Stimulated activated naive CD8-positive, alpha-beta T cell treated with anti-CD3 and anti-CD28 coated beads, Interleukin-15, amount 100 ng/mL, for 72 hours (primary cell): Measurements from ENCODE around the gene PRDM16.

Experiments
- ATAC-seq: fragments of 150-1000 bp; cut with Tn5 transposase; 2 replicates; pipeline ENCODE4 v1.10.0; 2021; ENCODE audit warnings: mild to moderate bottlenecking, moderate library complexity
- DNase-seq, 2 donors: peaks; one replicate each; pipeline ENCODE4 v3.0.0; 2021 to 2022
- H3K27ac Mint-ChIP-seq, 2 donors: one replicate each; pipeline ENCODE4 v1.8.0; 2022; ENCODE audit warnings: mild to moderate bottlenecking in 2 of 2, mixed read lengths in 2 of 2, moderate library complexity in 2 of 2
- H3K27me3 Mint-ChIP-seq: one replicate; pipeline ENCODE4 v1.8.0; 2022; ENCODE audit warnings: mixed read lengths
- H3K4me1 Mint-ChIP-seq: one replicate; pipeline ENCODE4 v1.8.0; 2022; ENCODE audit warnings: mild to moderate bottlenecking, mixed read lengths
- H3K4me3 Mint-ChIP-seq, 2 donors: one replicate each; pipeline ENCODE4 v1.8.0; 2022; ENCODE audit warnings: mild to moderate bottlenecking in 2 of 2, mixed read lengths in 2 of 2, moderate library complexity in 1 of 2
- H3K9me3 Mint-ChIP-seq, 2 donors: one replicate each; pipeline ENCODE4 v1.8.0; 2022; ENCODE audit warnings: mixed read lengths in 2 of 2

Gene PRDM16

DNA sequence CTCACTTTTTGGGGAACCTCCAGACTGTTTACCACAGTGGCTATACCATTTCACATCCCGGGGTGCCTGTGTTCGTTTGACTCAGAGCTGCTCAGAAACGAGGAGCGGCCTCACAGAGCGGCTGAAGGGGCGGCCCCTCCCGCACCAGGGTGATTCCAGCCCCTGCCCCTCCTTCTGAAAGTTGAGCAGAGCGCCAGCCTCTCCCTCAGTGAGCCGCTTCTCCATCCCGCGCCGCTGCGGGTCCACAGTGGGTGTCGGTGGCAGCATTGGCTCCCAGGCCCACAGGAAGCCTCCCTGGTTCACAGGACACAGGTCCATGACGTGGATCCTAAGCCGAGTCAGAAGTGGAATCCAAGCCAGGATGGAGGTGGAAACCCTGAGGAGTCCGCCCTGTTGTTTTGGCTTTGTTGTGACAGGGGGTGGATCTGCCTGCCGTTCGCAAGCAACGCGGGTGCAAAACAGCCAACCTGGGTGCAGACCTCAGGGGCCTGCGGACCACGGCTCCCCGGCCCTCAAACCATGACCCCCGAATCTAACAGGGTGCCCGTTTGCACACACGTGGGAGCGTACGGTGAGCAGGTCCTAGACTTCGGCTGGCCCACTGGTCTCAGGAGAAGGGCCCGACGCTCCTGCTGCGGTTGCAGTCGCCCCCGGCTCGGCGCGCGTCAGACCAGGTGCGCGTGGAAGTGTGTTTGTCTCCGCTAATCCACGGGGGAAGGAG lies 198.7 kb downstream of the PRDM16 start:
- peaks cover 0 to 12% of the 10 kb centered on the region in 2 donors for H3K9me3 Mint-ChIP-seq
- H3K27ac Mint-ChIP-seq: no peak overlapping the region
- no peaks in the 10 kb centered on the region for H3K4me1 Mint-ChIP-seq

DNA sequence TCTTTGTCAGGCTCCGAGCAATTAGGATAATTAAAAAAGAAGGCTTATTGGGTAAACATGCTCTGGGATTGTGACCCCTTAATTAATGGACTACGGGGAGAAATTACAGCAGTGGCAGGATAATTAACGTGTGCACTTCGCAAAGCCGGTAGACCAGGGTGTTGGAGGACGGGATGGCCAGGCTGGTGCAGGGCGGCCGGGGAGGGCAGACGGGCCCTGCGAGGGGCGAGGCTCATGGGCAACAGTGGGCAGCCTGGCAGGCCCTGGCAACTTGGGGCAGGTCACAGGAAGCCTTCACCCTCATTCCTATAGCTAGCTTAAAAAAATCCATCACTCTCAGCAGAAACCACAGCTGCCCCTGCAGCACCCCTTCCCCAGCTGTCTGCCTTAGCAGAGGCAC lies 199.3 kb downstream of the PRDM16 start:
- Mint-ChIP-seq H3K27ac (no peak overlapping the region), H3K4me1 (no peaks in the 10 kb centered on the region), H3K27me3 (no peaks in the 10 kb centered on the region), H3K4me3 (no peak overlapping the region), H3K9me3 (peaks cover 0 to 12% of the 10 kb centered on the region in 2 donors)
- no peak for DNase-seq
- no peak for ATAC-seq

More for the DNA sequence above, 198.7 kb downstream of the PRDM16 start:
- Mint-ChIP-seq H3K27me3 (no peaks in the 10 kb centered on the region), H3K4me3 (no peak overlapping the region)
- ATAC-seq (no peak), DNase-seq (no peak)

DNA sequence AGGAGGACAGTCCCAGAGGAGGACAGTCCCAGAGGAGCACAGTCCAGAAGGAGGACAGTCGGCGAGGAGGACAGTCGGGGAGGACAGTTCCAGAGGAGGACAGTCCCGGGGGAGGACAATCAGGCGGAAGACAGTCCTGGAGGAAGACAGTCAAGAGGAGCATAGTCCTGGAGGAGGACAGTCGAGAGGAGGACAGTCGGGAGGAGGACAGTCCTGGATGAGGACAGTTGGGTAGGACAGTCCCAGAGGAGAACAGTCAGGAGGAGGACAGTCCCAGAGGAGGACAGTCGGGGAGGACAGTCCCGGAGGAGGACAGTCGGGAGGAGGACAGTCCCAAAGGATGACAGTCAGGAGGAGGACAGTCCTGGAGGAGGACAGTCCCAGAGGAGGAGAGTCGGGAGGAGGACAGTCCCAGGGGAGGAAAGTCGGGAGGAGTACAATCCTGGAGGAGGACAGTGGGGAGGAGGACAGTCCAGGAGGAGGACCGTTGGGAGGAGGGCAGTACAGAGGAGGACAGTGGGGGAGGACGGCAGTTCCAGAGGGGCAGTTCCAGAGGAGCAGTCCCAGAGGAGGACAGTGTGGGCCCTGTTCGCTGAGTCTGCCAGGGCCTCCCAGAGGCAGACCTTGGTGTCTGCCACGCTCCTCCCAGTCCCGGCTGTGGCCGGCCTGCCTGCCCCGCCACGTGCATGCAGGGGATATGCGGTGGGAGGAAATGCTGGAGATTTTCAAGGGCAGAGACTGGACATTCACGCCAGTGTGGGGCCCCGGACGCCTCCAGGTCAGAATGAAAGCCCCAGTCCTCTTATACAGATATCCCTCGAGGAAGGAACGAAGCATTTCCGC lies 201.6 kb downstream of the PRDM16 start:
- peak; percentile 42 for ATAC-seq
- no peak overlapping the region for H3K4me3 Mint-ChIP-seq
- DNase-seq: no peak
- H3K27me3 Mint-ChIP-seq: no peaks in the 10 kb centered on the region
- no peaks in the 10 kb centered on the region for H3K4me1 Mint-ChIP-seq
- no peak overlapping the region for H3K27ac Mint-ChIP-seq
- peaks cover 0 to 12% of the 10 kb centered on the region in 2 donors for H3K9me3 Mint-ChIP-seq

GRCh38 chr1:3271866-3272265 lies 202.9 kb downstream of the PRDM16 start:
- Mint-ChIP-seq H3K27ac (peak overlapping the region in 1 of 2 donors; percentile 36), H3K9me3 (peaks cover 0 to 12% of the 10 kb centered on the region in 2 donors), H3K4me3 (no peak overlapping the region), H3K27me3 (no peaks in the 10 kb centered on the region), H3K4me1 (no peaks in the 10 kb centered on the region)
- no peak for DNase-seq
- no peak for ATAC-seq

DNA sequence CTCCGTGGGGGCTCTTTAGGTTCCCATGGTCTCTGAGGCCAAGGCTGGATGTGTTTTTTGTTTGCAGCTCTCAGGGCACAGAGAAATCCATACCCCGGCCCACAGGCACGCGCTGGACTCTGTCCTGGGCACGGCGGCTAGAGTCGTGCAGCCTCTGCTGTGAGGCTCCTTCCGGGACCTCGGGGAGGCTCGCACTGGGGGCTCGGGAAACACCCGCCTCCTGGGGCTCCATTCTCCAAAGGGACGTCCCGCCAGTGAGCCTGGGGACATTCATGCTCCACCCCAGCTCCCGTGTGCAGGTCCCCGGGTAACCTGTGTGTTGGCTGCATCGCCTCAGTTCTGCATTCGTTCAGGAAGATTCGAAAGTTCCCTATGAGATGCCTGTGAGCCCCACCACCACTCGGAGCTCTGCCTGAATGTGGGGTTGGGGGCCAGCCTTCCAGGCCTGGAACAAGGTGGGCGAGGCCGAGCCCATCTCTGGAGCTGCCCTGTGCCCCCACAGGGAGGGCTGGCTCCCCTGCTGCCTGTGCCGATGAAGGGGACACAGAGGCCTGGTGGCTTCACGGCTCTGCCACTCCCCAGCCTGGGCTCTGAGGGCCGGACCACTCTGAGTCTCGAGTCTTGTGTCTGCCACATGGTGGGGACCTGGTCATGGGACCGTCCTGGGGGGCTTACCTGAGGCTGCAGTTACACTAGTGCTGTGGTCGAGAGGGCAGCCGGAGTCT lies 203.5 kb downstream of the PRDM16 start:
- no peak for ATAC-seq
- H3K9me3 Mint-ChIP-seq: peaks cover 0 to 12% of the 10 kb centered on the region in 2 donors

DNA sequence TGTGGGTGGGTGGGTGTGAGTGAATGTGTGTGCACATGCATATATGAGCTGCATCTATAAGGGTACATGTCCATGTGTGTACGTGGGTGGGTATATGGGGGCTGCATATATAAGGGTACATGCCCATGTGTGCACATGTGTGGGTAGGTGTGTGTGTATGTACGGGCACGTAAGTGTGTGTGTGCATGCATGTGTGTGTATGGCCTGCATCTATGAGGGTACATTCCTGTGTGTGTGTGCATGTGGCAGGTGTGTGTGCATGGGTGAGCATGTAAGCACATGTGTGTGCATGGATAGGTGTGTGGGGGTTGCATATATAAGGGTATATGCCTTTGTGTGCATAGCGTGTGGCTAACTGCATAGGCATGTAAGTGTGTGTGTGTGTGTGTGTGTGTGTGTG lies 204.4 kb downstream of the PRDM16 start:
- Mint-ChIP-seq H3K27ac (no peak overlapping the region), H3K4me3 (no peak overlapping the region), H3K9me3 (peaks cover 0 to 12% of the 10 kb centered on the region in 2 donors), H3K4me1 (no peaks in the 10 kb centered on the region), H3K27me3 (no peaks in the 10 kb centered on the region)
- no peak for DNase-seq
- ATAC-seq: no peak

More for the DNA sequence above, 203.5 kb downstream of the PRDM16 start:
- DNase-seq: no peak
- H3K27ac Mint-ChIP-seq: no peak overlapping the region
- no peak overlapping the region for H3K4me3 Mint-ChIP-seq
- no peaks in the 10 kb centered on the region for H3K4me1 Mint-ChIP-seq
- no peaks in the 10 kb centered on the region for H3K27me3 Mint-ChIP-seq

DNA sequence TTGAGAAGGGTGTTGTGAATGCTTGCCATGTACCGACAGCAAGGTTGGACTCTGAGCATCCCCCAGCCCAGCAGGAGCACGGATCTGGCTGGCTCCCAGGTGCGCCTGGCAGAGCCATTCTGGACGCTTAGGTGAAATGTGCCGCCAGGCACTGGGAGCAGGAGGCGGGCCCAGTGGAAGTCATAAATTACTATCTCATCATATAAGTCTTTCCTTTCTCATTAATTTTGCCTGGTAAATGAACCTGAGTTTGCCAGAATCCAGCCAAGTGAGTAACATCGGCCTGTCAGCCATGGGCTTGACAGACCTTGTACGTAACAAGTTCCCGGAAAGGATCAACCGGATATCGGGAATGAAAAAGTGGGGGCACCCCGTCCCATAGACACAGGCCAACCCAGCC lies 206.0 kb downstream of the PRDM16 start:
- no peak overlapping the region for H3K27ac Mint-ChIP-seq
- no peaks in the 10 kb centered on the region for H3K27me3 Mint-ChIP-seq
- no peaks in the 10 kb centered on the region for H3K4me1 Mint-ChIP-seq
- H3K9me3 Mint-ChIP-seq: peaks cover 0 to 3% of the 10 kb centered on the region in 2 donors
- H3K4me3 Mint-ChIP-seq: no peak overlapping the region
- DNase-seq (no peak), ATAC-seq (no peak)

- no peak for ATAC-seq
- Mint-ChIP-seq H3K4me1 (no peaks in the 10 kb centered on the region), H3K27me3 (no peaks in the 10 kb centered on the region), H3K4me3 (no peak overlapping the region), H3K9me3 (no peaks in the 10 kb centered on the region), H3K27ac (no peak overlapping the region)
- no peak for DNase-seq
Measured at GRCh38 chr1:3275471-3276340, 206.7 kb downstream of the PRDM16 start.

DNA sequence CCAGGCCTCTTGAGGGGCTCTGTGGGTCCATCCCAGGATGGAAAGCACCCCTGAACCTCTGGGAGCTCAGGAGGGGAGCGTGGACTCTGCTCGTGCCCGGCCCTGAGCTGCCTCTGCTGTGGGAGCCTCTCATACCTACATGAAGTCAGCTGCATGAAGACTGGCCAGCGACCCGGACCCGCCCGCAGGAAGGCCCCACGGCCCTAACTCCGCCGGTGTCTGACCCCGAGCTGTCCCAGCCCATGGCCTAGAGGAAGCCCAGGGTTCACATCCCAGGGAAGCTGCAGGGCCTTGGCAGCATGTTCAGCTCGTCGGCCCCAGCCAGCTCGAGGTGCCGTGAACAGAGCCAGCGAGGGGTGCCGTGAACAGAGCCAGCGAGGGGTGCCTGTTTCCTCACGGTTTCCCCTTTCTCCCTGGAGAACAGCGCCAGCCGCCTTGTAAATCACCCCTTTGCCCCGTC lies 207.4 kb downstream of the PRDM16 start:
- no peaks in the 10 kb centered on the region for H3K27me3 Mint-ChIP-seq
- no peaks in the 10 kb centered on the region for H3K9me3 Mint-ChIP-seq
- no peak overlapping the region for H3K27ac Mint-ChIP-seq
- no peaks in the 10 kb centered on the region for H3K4me1 Mint-ChIP-seq
- ATAC-seq (no peak), DNase-seq (no peak)
- H3K4me3 Mint-ChIP-seq: no peak overlapping the region

GRCh38 chr1:3277011-3277471 lies 208.0 kb downstream of the PRDM16 start:
- H3K9me3 Mint-ChIP-seq: no peaks in the 10 kb centered on the region
- no peak overlapping the region for H3K27ac Mint-ChIP-seq
- ATAC-seq (no peak), DNase-seq (no peak)
- no peaks in the 10 kb centered on the region for H3K4me1 Mint-ChIP-seq
- H3K4me3 Mint-ChIP-seq: no peak overlapping the region
- no peaks in the 10 kb centered on the region for H3K27me3 Mint-ChIP-seq

- no peaks in the 10 kb centered on the region for H3K27me3 Mint-ChIP-seq
- no peak overlapping the region for H3K4me3 Mint-ChIP-seq
- no peaks in the 10 kb centered on the region for H3K4me1 Mint-ChIP-seq
- DNase-seq (no peak), ATAC-seq (no peak)
- no peaks in the 10 kb centered on the region for H3K9me3 Mint-ChIP-seq
- peak overlapping the region in 1 of 2 donors; percentile 63 for H3K27ac Mint-ChIP-seq
Measured at GRCh38 chr1:3277623-3278022, 208.6 kb downstream of the PRDM16 start.

GRCh38 chr1:3278416-3279181 lies 209.6 kb downstream of the PRDM16 start:
- H3K9me3 Mint-ChIP-seq: no peaks in the 10 kb centered on the region
- H3K4me1 Mint-ChIP-seq: no peaks in the 10 kb centered on the region
- ATAC-seq: no peak
- H3K4me3 Mint-ChIP-seq: no peak overlapping the region
- DNase-seq: no peak
- H3K27me3 Mint-ChIP-seq: peaks cover 6% of the 10 kb centered on the region
- H3K27ac Mint-ChIP-seq: peak overlapping the region in 1 of 2 donors; percentile 85

DNA sequence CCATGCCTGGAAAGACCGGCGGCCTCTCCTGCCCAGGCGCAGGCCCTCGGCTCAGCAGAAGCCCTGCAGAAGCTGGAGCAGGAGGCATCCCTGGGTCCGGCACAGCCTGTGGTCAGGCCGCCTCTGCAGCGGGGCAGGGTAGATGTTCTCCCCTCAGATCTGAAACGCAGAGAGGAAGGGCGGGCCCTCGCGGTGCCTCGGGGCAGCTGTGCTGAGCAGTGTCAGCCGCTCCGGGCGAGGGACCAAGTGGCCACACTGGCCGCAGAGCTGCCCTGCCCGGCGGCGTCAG lies 210.1 kb downstream of the PRDM16 start:
- Mint-ChIP-seq H3K27me3 (peaks cover 8% of the 10 kb centered on the region), H3K27ac (no peak overlapping the region), H3K4me1 (no peaks in the 10 kb centered on the region), H3K9me3 (no peaks in the 10 kb centered on the region), H3K4me3 (no peak overlapping the region)
- DNase-seq (no peak), ATAC-seq (no peak)

GRCh38 chr1:3281735-3282134 lies 212.7 kb downstream of the PRDM16 start:
- H3K4me1 Mint-ChIP-seq: no peaks in the 10 kb centered on the region
- H3K27me3 Mint-ChIP-seq: peaks cover 8% of the 10 kb centered on the region
- H3K9me3 Mint-ChIP-seq: no peaks in the 10 kb centered on the region
- no peak for DNase-seq
- H3K4me3 Mint-ChIP-seq: no peak overlapping the region
- no peak for ATAC-seq
- no peak overlapping the region for H3K27ac Mint-ChIP-seq
